Stimulated activated CD4-positive, alpha-beta T cell treated with anti-CD3 and anti-CD28 coated beads, Interleukin-4, amount 100 ng/mL, for 24 hours (primary cell): ENCODE results near the gene HK3.

Experiments
- DNase-seq: peaks from one replicate; pipeline ENCODE4 v3.0.0-alpha.2; 2020

The HK3 gene

GRCh38 chr5:176866707-176867310, 32.3 kb downstream of the HK3 start:
- no peak for DNase-seq

GRCh38 chr5:176865964-176866363, 33.2 kb downstream of the HK3 start:
- no peak for DNase-seq

GRCh38 chr5:176864755-176865154, 34.4 kb downstream of the HK3 start:
- no peak for DNase-seq

GRCh38 chr5:176863765-176864098, 35.4 kb downstream of the HK3 start:
- DNase-seq = no peak

- no peak for DNase-seq
Measured at GRCh38 chr5:176863041-176863764, 35.9 kb downstream of the HK3 start.

- no peak for DNase-seq
Measured at GRCh38 chr5:176862330-176862995, 36.7 kb downstream of the HK3 start.

- DNase-seq = no peak
Measured at GRCh38 chr5:176861276-176861675, 37.9 kb downstream of the HK3 start.

- no peak for DNase-seq
Measured at GRCh38 chr5:176860381-176860780, 38.8 kb downstream of the HK3 start.

GRCh38 chr5:176859916-176860315, 39.2 kb downstream of the HK3 start:
- DNase-seq = no peak

- no peak for DNase-seq
Measured at GRCh38 chr5:176857894-176858273, 41.3 kb downstream of the HK3 start.

- no peak for DNase-seq
Measured at GRCh38 chr5:176857216-176857893, 41.8 kb downstream of the HK3 start.

GRCh38 chr5:176856746-176857145, 42.4 kb downstream of the HK3 start:
- no peak for DNase-seq

- DNase-seq = no peak
Measured at GRCh38 chr5:176855598-176855997, 43.5 kb downstream of the HK3 start.

- no peak for DNase-seq
Measured at GRCh38 chr5:176854164-176854563, 45.0 kb downstream of the HK3 start.

- no peak for DNase-seq
Measured at GRCh38 chr5:176853151-176853778, 45.9 kb downstream of the HK3 start.

- DNase-seq = no peak
Measured at GRCh38 chr5:176851871-176852658, 47.1 kb downstream of the HK3 start.

GRCh38 chr5:176851380-176851779, 47.8 kb downstream of the HK3 start:
- DNase-seq = no peak

GRCh38 chr5:176850371-176851245, 48.5 kb downstream of the HK3 start:
- DNase-seq = no peak

- no peak for DNase-seq
Measured at GRCh38 chr5:176849611-176850227, 49.4 kb downstream of the HK3 start.

GRCh38 chr5:176848651-176849050, 50.5 kb downstream of the HK3 start:
- DNase-seq = no peak

GRCh38 chr5:176847726-176848290, 51.3 kb downstream of the HK3 start:
- DNase-seq = no peak
